ENCODE measurements around the gene DHX35. TPM values are rescaled to one million over a fixed set of nuclear protein-coding genes. Genes with fewer than 3 reads are reported as not detected.
"Not testable (repeated sequence)": the region's sequence is repeated elsewhere in the genome, so short reads cannot be mapped to it uniquely, and the experiment has no call there.

The DHX35 gene
- total RNA-seq, 1 donor from 2014 or later: 10.3 TPM

DNA sequence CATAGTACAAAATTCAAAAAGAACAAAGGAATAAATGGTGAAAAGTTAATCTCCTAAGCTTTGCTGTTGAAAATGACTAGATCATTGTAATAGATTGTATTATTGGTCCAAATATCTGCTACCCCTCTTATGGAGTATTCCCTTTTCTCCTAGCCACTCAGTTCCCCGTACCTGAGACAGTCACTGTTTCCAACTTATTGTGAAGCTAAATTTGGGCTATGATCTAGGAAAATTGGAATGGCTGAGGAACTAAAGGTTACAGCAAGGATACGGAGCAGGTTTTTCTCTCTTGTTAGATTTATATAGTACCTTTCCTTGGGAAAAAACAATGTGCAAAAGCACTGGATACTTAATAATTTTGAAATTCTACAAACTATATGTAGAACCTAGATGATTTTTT lies 17.3 kb downstream of the DHX35 start:
- DNase-seq (ENCODE audit: low spot score): no peak

DNA sequence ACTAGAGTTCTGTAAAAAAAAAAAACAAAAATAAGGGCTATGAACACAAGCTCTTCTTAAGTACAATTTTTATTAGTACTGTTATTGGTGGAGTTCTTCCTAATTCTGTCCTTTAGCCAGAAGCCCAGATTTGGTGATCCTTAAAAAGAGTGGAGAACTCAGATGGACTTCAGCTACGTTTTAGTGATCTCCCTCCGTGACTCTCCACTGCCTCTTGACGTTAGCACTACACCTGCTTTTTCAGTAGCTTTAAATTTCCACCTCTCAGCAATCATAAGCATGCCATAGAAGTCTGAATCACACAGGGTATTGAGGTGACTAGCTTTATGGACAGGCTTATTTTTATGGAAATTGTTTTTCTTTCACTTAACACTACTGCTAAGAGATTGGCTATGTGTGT lies 17.7 kb downstream of the DHX35 start:
- DNase-seq (ENCODE audit: low spot score): no peak

DNA sequence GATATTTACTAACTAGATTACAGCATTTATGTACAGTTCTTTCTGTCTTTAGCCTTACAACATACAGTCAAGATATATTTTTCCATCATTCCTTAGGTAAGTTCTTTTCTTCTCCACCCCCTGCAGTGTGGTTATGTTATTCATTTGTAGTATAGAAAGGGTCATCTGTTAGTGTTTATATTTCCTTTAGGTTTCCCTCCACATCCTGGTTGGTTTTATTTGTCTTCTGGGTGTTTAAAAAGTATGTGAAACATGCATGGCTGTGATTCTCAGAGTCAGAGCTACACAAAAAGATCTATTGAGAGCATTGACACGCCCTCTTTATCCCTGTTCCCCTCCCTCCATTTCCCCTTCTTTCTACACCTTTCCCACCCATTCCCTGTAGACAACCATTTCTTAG lies 20.1 kb downstream of the DHX35 start:
- DNase-seq (ENCODE audit: low spot score): no peak

DNA sequence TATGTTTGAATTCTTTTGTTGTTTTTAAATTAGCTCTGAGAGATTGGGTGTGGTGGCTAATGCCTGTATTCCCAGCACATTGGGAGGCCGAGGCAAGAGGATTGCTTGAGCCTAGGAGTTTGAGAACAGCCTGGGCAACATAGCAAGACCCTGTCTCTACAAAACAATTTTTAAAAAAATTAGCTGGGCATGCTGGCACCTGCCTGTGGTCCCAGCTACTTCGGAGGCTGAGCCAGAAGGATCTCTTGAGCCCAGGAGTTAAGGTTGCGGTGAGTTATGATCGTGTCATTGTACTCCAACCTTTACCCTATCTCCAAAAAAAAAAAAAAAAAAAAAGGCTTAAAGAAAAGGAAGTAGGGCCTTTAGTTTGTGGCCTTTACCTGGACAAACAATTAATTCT lies 22.9 kb downstream of the DHX35 start:
- DNase-seq (ENCODE audit: low spot score): no peak

DNA sequence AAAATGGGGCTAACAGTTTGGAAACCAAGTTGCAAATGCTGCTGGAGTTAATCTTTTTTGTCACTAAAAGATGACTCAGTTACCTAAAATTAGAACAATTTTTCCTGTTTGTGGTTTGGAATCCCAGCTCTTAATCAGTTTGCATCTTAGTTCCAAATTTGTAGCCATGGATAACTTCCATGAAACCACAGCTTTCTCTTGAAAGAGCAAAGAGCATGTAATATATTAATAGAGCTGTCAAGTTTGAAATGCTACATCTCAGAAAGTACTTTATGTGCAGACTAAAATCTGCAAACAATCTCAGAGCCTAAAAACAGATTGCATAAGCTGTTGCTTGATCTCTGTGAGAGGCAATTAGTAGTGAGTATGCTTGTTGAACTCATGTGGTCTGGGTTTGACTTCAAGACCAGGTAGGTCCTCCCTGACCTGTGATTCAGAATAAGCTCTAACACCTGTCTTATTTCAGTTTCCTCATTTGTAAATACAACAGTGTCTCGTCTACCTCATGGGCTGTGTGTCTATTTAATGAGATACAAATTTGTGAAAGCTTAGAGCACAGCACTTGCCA lies 23.5 kb downstream of the DHX35 start:
- no peak for DNase-seq (ENCODE audit: low spot score)

DNA sequence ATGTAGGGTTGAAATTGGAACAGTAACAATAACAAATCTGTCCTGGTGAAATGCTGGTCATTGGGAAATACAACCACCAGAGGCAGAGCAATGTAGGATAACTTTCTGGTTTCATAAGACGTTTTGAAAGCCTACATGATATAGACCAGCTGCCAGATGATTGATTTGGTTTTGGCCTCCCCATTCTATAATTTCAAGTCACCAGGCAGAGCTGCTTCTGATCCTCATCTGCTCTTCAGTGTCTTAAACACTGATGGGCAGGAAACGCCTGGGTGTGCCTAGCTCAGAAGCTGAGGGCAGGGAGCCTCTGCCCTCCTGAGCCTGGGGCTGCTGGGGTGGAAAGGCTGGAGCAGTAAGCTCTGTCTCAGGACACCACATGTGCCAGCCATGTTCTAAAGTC lies 24.5 kb downstream of the DHX35 start:
- no peak for DNase-seq (ENCODE audit: low spot score)

DNA sequence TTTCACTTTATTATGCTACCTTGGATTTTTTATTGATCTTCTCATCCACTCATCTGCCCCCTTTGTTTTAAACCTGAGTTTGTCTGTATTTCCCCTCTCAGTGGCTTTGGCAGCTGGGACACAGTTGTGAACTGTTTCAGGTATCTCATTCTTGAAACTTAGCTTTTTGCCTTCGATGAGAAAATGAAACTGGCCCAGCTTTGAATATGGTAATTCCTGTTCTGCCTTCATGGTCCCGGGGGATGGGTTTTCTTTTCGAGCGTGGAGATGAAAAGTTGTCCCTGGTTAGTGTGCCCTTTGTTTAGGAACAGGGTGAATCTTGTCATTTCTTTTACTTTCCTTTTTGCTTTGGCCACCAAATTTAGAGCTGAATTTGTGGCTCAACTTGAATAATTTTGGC lies 25.6 kb downstream of the DHX35 start:
- no peak for DNase-seq (ENCODE audit: low spot score)

DNA sequence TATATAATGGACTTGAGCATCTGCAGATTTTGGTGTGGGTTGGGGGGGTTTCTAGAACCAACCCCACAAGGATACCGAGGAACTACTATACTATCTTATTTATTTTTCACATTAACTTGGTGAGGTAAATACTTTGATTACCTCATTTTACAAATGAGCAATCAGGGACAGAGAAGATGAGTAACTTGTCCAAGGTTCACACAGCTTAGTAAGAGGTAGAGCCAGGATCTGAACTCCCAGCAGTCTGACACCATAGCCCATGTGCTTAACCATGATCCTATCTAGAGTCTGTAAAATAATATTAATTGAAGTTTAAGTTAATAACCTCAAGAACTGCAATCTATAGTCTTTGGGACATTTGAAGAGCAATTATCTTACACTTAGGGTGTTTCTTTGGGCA lies 28.6 kb downstream of the DHX35 start:
- no peak for DNase-seq (ENCODE audit: low spot score)

DNA sequence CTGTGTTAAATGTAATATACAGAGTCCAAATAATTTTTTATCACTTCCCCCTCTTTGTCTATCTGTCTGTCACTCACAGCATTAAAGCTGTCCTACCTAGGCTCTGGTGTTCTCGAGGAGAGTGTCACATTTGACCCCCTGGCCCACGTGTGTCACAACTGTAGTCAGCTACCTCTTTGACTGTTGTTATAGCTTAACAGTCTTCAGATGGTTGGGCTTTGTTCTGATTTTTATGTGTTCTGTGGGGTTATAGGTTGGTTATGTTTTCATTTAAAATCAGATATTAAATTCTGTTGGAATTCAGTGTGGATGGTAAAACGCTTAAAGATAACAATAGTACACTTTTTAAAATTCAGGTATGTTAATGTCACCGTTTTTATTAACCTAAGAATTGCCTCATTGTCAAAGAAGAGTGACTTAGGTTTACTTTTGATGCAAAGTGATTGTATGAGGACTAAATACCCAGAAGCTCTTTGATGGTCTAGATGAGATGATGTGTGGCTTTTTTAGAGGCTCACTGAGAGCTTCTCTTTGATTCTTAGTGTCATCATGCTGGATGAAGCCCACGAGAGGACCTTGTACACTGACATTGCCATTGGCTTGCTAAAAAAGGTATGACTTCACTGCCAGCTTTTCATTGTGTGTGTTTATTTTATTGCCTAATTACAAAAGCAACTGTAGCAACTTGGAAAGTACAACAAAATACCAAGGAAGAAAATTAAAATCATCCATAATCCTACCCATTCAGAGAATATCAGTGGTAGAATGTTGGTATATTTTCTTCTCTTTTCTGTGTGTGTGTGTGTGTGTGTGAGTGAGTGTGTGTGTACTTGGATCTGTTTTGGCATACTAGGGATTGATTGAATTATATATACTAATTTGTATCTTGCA lies 29.9 kb downstream of the DHX35 start:
- no peak for DNase-seq (ENCODE audit: low spot score)

DNA sequence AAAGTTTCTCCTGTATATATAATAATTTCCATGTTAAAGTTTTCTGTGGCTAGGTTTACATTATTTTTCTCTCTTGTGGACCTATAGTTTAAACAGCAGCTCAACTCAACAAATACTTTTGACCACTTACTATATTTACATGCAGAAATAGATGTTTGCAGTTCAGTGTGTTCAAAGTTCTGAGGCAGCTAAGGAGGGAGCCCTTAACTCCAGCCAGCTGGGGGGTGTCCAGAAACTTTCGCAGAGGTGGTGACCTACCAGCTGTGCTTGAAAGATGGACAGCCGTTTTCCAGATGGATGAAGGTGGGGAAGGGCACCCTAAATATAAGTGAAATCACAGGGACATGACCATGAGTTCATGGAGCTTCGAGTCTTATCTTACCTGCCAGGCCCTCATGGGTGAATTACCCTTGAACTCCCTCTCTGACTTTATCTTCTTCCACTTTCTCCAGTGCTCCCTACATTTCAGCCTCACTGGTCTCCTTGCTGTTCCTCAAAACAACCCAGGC lies 33.4 kb downstream of the DHX35 start:
- no peak for DNase-seq (ENCODE audit: low spot score)

DNA sequence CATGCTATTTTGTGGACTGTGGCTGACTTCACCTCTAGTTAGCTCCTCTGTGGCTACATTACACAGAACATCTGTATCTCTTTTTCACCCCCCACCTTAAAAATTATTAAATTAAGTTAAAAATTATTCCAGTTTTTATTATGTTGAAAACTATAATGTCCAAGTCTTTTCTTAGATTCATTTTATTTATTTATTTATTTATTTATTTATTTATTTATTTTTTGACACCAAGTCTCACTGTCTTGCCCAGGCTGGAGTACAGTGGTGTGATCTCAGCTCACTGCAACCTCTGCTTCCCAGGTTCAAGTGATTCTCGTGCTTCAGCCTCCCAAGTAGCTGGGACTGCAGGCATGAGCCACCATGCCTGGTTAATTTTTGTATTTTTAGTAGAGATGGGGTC lies 34.7 kb downstream of the DHX35 start:
- DNase-seq (ENCODE audit: low spot score): not testable (repeated sequence)

DNA sequence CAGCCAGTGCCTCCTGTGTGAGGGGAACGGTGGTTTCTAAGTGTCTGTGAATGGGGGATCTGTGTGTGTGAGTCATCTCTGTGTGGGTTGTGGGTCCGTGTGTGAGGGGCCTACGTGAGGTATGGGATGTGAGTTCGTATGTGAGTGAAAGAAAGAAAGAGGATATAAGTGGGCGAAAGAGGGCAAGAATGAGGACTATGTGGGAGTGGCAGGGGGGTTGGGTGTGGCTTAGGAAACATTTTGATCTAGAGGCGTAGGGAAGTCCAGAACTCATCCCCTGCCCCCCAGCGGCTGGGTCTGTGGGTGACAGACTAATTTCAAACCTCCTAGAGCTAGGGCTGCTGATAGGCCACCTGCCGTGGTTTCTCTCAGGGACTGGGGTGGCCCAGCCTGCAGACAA lies 35.5 kb downstream of the DHX35 start:
- DNase-seq (ENCODE audit: low spot score): no peak

DNA sequence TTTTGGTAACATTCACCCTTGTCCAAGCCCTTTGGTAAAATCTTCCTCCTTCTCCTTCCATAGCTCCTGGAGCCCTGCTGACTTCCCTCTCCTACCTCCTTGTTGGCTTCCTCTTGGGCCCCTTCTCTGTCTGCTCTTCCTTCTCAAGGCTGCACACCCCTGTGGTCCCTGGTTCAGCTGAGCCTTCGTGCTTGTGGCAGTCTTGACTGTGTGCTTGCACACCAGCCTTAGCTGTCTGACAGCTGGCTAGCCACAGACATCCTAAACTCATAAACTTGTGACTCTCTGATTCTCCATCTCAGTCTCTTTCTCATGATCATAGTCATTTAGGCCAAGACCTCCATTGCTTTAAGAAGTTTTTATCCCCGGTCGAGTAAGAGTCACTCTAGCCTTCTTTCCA lies 37.1 kb downstream of the DHX35 start:
- no peak for DNase-seq (ENCODE audit: low spot score)

DNA sequence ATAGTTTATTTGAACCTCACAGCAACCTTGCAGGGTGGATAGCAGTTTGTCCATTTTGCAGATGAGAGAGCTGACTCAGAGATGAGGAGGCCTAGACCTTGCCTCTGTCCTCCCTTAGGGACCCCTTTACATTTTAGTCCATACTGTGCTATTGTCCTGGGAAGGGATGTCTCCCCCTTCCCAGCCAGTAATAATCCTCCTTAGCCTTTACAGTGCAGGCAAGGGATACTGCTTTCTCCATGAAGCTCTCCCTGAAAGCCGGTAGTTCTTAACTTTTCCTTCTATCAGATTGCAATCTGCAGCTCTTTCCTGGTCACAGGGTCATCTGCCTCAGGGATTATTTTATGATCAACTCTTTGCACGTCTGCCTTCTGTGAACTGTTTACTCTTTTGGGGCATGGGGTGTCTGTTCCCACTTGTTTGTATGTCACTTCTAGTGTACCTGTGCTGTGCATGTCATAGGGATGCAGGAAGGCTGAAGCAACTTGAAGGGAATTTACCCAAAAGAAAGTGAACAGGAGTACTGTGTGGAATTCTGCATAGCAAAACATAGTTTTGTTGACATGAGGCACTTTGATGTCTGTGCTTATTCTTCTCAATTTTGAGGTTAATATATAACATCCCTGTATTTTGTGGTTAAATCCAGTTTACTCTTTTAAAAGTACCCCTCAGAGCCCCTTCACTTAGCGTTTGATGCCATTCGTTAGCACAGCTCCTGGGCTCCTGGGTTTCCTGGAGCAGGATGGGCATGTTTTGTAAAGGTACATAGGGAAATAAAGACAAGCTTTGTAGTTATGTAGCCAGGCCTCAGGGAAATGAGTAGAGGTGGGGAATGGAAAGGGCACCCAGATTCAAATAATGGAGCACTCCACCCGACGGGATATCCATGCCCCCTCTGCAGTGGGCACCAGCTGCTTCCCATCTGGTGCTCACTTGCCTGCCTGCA lies 38.1 kb downstream of the DHX35 start:
- DNase-seq (ENCODE audit: low spot score): no peak

DNA sequence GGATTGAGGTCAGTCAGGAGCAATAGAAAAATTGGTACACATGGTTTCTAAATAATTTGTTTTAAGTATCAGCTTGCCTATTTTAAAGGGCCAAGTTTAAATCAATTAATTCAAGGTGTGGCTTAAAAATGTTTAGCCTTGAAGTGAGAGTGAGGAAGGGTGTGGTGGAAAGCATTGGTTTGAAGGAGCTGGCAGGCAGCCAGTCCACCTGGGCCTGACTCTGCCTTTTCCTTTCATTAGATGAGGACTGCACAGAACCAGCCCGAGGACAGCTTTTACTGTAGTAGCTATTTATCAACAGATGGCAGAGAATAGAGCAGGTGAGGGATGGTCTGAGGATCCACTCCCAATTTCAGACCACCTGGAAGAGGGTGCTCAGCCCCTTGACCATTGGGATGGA lies 42.4 kb downstream of the DHX35 start:
- DNase-seq (ENCODE audit: low spot score): peak; percentile 71

DNA sequence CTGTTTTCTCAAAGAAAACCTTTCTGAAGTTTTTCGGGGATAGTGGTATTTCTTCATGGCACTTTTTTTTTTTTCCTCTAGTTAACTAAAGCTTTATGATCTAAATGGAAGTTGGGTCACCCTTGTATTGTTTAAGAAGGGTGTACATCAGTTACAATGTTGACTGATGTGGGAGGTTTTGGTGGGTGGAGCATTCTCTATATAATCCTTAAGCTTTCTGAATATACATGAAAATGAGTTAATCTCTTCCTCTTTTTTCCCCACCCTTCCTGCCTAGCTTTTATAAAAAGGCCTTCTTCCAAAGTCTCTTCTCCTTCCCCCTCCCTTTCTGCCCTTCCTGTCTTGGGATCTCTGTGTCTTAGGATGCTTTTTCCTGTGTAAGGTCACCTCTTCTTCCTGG lies 47.2 kb downstream of the DHX35 start:
- no peak for DNase-seq (ENCODE audit: low spot score)

DNA sequence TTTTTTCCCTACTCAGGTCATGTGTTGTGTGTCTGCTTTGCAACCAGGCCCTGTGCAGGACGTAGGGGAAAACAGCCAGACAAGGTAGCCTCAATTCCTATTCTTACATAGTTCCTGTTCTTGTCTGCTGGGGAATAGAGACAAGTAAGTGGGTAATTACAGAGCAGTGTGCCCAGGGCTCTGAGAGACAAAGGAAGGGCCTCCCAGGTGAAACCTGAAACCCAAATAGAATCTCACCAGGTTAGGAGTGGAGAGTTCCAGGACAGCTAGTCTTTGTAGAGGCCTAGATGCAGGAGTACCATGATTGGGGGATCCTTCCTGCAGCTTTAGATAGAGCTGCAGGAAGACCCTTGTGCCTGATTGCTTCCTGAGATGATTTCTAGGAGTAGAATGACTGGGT lies 48.4 kb downstream of the DHX35 start:
- DNase-seq (ENCODE audit: low spot score): no peak

DNA sequence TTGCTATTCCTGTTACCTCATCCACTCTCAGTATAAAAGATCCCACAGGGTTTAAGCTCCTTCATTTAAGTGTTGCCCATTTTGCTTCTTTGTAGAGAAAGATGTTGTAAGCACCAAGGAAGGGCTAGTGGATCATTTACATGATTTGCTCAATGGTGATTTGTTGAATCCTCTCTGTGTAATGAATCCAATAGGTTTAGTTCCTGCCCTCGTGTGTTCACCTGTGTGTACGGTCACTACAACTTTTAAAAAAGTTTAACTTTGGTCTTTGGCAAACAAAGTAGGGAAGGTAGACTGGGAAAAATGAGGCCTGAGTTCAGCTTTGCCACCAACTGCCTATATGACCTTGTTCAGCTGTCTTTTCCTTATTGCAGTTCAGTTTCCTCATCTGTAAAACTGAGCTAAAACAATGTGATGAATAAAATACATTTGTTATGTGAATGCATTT lies 51.5 kb downstream of the DHX35 start:
- no peak for DNase-seq (ENCODE audit: low spot score)

DNA sequence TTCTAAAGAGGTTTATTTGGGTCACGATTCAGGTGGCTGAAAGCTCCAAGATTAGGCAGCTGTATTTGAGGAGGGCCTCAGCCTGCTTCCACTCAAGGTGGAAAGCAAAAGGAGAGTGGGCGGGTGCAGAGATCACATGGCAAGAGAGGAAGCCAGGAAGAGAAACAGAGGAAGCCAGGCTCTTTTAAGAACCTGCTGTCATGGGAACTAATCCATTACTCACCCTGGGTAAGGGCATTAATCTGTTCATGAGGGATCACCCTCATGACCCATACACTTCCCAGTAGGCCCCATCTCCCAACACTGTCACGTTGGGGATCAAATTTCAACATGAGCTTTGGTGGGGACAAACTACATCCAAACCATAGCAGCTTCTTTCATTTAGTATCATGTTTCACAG lies 53.9 kb downstream of the DHX35 start:
- DNase-seq (ENCODE audit: low spot score): no peak

DNA sequence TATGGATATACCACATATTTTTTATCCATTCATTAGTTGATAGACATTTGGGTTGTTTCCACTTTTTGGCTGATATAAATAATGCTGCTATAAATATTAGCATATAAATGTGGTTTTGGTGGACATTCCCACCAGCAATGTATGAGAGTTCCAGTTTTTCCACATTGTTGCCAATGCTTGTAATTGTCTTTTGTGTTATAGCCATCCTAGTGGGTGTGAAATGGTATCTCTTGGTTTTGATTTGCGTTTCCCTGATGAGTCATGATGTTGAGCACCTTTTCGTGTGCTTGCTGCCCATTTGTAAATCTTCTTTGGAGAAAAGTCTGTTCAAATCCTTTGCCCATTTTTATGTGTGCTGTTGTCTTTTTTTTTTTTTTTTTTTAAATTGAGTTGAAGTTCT lies 54.4 kb downstream of the DHX35 start:
- no peak for DNase-seq (ENCODE audit: low spot score)

DNA sequence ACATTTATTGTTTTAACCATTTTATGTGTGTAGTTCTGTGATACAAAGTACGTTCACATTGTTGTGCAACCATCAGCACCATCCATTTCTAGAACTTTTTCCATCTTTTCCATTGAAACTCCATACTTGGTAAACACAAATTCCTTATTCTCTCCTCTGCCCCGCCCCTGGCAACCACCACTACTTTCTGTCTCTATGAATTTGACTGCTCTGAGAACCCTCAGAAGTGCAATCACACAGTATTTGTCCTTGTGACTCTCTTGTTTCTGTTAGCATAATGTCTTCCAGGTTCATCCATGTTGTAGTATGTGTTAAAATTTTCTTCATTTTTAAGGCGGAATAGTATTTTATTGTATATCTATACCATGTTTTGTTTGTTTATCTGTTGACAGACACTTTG lies 56.9 kb downstream of the DHX35 start:
- DNase-seq (ENCODE audit: low spot score): no peak

DNA sequence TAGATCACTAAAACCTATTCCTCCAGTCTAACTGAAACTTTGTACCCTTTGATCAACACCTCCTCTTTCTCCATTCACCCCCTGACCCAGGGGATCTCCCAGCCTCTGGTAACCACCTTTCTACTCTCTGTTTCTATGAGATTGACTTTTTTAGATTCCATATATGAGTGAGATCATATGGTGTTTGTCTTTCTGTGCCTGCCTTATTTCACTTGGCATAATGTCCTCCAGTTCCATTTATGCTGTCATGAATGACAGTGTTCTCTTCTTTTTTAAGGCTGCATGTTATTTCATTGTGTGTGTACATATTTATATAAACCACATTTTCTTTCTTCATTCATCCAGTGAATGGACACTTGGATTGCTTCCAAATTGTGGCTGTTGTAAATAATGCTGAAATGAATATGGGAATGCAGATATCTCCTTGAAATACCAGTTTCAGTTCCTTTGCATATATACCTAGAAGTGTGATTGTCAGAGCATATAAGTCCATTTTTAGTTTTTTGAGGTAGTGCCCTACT lies 57.7 kb downstream of the DHX35 start:
- DNase-seq (ENCODE audit: low spot score): no peak
